Neural progenitor cell (in vitro differentiated cells): ENCODE results near the gene NR2F1-AS1. TPM values are rescaled to one million over a fixed set of nuclear protein-coding genes. Genes with fewer than 3 reads are reported as not detected.

Source experiments
- DNase-seq: peaks from one replicate; pipeline ENCODE4 v3.0.0-alpha.2; 2016; ENCODE audit warnings: low spot score
- H2AFZ ChIP-seq: fragments of 200-600 bp; sonication (generic); replicated peaks from 2 replicates; pipeline ENCODE4 v1.6.1; 2016; ENCODE audit warnings: antibody characterized with exemption
- H3F3A ChIP-seq: fragments of 200-600 bp; sonication (generic); 2 replicates; pipeline ENCODE4 v1.6.1; 2016; ENCODE audit warnings: antibody characterized with exemption, low read depth
- H3K27ac ChIP-seq: fragments of 200-600 bp; sonication (generic); 2 replicates; pipeline ENCODE4 v1.5.1; 2016; ENCODE audit warnings: mild to moderate bottlenecking
- H3K27me3 ChIP-seq: fragments of 200-600 bp; sonication (generic); 2 replicates; pipeline ENCODE4 v1.6.1; 2016; ENCODE audit warnings: mild to moderate bottlenecking, moderate library complexity
- H3K36me3 ChIP-seq: fragments of 200-600 bp; sonication (generic); 2 replicates; pipeline ENCODE4 v1.5.1; 2016
- H3K4me1 ChIP-seq: fragments of 200-600 bp; sonication (generic); 2 replicates; pipeline ENCODE4 v1.6.1; 2016; ENCODE audit warnings: mixed run types
- H3K4me2 ChIP-seq: fragments of 200-600 bp; sonication (generic); 2 replicates; pipeline ENCODE4 v1.6.1; 2016
- H3K4me3 ChIP-seq: fragments of 200-600 bp; sonication (generic); 2 replicates; pipeline ENCODE4 v1.5.1; 2016
- H3K79me2 ChIP-seq: fragments of 200-600 bp; sonication (generic); 2 replicates; pipeline ENCODE4 v1.6.1; 2016; ENCODE audit warnings: low read depth
- H3K9ac ChIP-seq: fragments of 200-600 bp; sonication (generic); 2 replicates; pipeline ENCODE4 v1.6.1; 2016
- H3K9me3 ChIP-seq: fragments of 200-600 bp; sonication (generic); 2 replicates; pipeline ENCODE4 v1.5.1; 2016; ENCODE audit warnings: low read depth
- H4K20me1 ChIP-seq: fragments of 200-600 bp; sonication (generic); 2 replicates; pipeline ENCODE4 v1.6.1; 2016; ENCODE audit warnings: low read depth
- H3K27ac Mint-ChIP-seq: 3 replicates; pipeline ENCODE4 v1.8.0; 2021; ENCODE audit warnings: mixed read lengths
- H3K27me3 Mint-ChIP-seq: 2 replicates; pipeline ENCODE4 v1.8.0; 2022; ENCODE audit warnings: low read depth, mild to moderate bottlenecking, inconsistent platforms, moderate library complexity, mixed read lengths; ENCODE audit not compliant: insufficient read depth
- H3K36me3 Mint-ChIP-seq: 3 replicates; pipeline ENCODE4 v1.8.0; 2021; ENCODE audit warnings: mixed read lengths
- H3K4me1 Mint-ChIP-seq: 3 replicates; pipeline ENCODE4 v1.8.0; 2021; ENCODE audit warnings: mixed read lengths
- H3K4me3 Mint-ChIP-seq: 3 replicates; pipeline ENCODE4 v1.8.0; 2021; ENCODE audit warnings: mild to moderate bottlenecking, moderate library complexity, mixed read lengths
- H3K9me3 Mint-ChIP-seq: 3 replicates; pipeline ENCODE4 v1.8.0; 2020; ENCODE audit warnings: mixed read lengths
- EZH2 ChIP-seq: fragments of 200-600 bp; sonication (generic); IDR thresholded peaks from 2 replicates; pipeline ENCODE4 v1.6.1; 2017; ENCODE audit warnings: antibody characterized with exemption, mild to moderate bottlenecking, moderate library complexity
- EZH2phosphoT487 ChIP-seq: fragments of 200-600 bp; sonication (generic); IDR thresholded peaks from 2 replicates; pipeline ENCODE4 v1.6.1; 2017; ENCODE audit warnings: antibody characterized with exemption
- total RNA-seq: library from RNA; depleted of rRNA; stranded (reverse); fragments of >200 nt; gene quantifications from 2 replicates; pipeline ENCODE4 v1.2.3, GENCODE V29; 2015; ENCODE audit warnings: low replicate concordance
- TF ChIP-seq, protein P1 (sequence below): fragments of 200-600 bp; sonication (generic); IDR thresholded peaks from 2 replicates; pipeline ENCODE4 v1.5.1; 2017; ENCODE audit warnings: antibody characterized with exemption, mild to moderate bottlenecking

NR2F1-AS1 gene
- total RNA-seq, 1 donor from 2014 or later: 9.3 TPM

DNA sequence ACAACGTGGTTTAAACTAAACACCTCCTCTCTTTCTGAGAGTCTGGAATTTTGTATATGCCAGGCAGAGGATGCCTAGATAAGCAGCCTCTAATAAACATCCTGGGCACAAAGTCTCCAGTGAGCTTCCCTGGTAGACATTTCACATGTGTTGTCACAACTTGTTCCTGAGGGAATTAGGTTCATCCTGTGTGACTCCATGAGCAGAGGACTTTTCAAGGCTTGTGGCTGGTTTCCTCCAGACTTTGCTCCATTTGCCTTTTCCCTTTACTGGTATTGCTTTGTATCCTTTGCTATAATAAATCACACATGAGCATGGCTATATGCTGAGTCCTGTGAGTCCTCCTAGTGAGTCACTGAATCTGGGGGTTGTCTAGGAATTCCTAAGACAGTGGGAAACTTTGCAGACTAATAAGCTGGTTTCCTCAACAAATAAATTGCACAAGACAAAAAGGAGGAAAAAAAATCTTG lies 77.4 kb downstream of the NR2F1-AS1 start:
- Mint-ChIP-seq H3K9me3 (peaks cover 13% of the 10 kb centered on the region), H3K27me3 (no peaks in the 10 kb centered on the region), H3K36me3 (peaks cover 32% of the 10 kb centered on the region), H3K4me1 (peaks cover 20% of the 10 kb centered on the region), H3K4me3 (no peak overlapping the region), H3K27ac (no peak overlapping the region)
- H3K27ac ChIP-seq: no peak overlapping the region
- DNase-seq: no peak
- H4K20me1 ChIP-seq: no peaks in the 10 kb centered on the region
- H3K9ac ChIP-seq: no peak overlapping the region
- no peaks in the 10 kb centered on the region for H3K9me3 ChIP-seq
- TF ChIP-seq EZH2phosphoT487 (no peak), EZH2 (no peak)
- TF ChIP-seq, protein P1, sequence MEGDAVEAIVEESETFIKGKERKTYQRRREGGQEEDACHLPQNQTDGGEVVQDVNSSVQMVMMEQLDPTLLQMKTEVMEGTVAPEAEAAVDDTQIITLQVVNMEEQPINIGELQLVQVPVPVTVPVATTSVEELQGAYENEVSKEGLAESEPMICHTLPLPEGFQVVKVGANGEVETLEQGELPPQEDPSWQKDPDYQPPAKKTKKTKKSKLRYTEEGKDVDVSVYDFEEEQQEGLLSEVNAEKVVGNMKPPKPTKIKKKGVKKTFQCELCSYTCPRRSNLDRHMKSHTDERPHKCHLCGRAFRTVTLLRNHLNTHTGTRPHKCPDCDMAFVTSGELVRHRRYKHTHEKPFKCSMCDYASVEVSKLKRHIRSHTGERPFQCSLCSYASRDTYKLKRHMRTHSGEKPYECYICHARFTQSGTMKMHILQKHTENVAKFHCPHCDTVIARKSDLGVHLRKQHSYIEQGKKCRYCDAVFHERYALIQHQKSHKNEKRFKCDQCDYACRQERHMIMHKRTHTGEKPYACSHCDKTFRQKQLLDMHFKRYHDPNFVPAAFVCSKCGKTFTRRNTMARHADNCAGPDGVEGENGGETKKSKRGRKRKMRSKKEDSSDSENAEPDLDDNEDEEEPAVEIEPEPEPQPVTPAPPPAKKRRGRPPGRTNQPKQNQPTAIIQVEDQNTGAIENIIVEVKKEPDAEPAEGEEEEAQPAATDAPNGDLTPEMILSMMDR: no peak
- H3K4me2 ChIP-seq: no peak overlapping the region
- no peak overlapping the region for H2AFZ ChIP-seq
- H3K4me1 ChIP-seq: peaks cover 5% of the 10 kb centered on the region
- no peaks in the 10 kb centered on the region for H3K36me3 ChIP-seq
- H3K4me3 ChIP-seq: no peak overlapping the region
- no peaks in the 10 kb centered on the region for H3K79me2 ChIP-seq
- no peaks in the 10 kb centered on the region for H3F3A ChIP-seq
- H3K27me3 ChIP-seq: no peaks in the 10 kb centered on the region

DNA sequence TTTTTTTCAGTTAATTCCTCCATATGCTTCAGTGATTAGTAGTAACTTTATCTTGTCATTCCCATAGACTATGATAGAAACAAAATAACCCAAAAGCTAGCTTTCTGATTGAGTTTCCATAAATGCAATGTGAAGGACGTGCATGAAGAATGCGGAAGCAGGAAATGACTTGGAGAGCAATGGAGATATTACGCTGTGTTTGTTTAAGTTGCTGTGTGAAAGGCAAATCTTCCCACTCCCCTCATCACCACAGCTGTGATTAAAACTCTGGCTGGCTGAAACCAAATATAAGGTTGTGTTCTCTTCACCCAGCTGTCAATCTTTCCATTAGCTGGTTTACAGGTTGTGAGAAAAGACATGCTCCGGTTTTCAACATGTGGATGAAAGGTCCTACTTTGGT lies 83.9 kb downstream of the NR2F1-AS1 start:
- Mint-ChIP-seq H3K27ac (no peak overlapping the region), H3K4me1 (peaks cover 24% of the 10 kb centered on the region), H3K4me3 (no peak overlapping the region), H3K36me3 (peaks cover 19% of the 10 kb centered on the region), H3K9me3 (no peaks in the 10 kb centered on the region), H3K27me3 (no peaks in the 10 kb centered on the region)
- Histone ChIP-seq H3K27me3 (no peaks in the 10 kb centered on the region), H3K4me2 (no peak overlapping the region), H3K27ac (no peak overlapping the region), H3K4me3 (no peak overlapping the region), H2AFZ (no peak overlapping the region), H3K36me3 (no peaks in the 10 kb centered on the region), H3K4me1 (peaks cover 15% of the 10 kb centered on the region), H3K9ac (no peak overlapping the region), H3F3A (no peaks in the 10 kb centered on the region), H3K79me2 (no peaks in the 10 kb centered on the region), H4K20me1 (no peaks in the 10 kb centered on the region), H3K9me3 (no peaks in the 10 kb centered on the region)
- no peak for DNase-seq
- TF ChIP-seq EZH2phosphoT487: no peak
- TF ChIP-seq EZH2: no peak
- TF ChIP-seq, protein P1: no peak

DNA sequence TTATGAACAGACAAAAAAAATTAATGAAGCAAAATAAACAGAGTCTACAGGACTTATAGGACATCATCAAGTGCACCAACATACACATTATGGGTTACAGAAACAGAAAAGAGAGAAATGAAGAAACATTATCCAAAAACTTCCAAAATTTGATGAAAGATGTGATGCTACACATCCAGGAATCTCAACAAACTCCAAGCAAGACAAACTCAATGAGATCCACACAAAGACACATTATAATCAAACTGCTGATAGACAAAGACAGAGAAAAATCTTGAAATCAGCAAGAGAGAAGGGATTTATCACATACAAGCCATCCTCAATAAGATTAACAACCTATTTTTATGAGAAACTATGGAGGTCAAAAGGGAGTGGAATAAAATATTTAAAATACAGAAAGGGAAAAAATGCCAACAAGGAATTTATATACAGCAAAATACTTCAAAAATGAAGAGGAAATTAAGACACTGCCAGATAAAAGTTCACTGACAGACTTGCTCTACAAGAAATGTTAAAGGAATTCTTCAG lies 101.0 kb downstream of the NR2F1-AS1 start:
- Mint-ChIP-seq H3K4me1 (no peaks in the 10 kb centered on the region), H3K27ac (no peak overlapping the region), H3K27me3 (no peaks in the 10 kb centered on the region), H3K9me3 (peaks cover 49% of the 10 kb centered on the region), H3K4me3 (no peak overlapping the region), H3K36me3 (peaks cover 49% of the 10 kb centered on the region)
- no peak overlapping the region for H2AFZ ChIP-seq
- H4K20me1 ChIP-seq: no peaks in the 10 kb centered on the region
- DNase-seq: no peak
- no peak overlapping the region for H3K4me2 ChIP-seq
- no peaks in the 10 kb centered on the region for H3K79me2 ChIP-seq
- H3K27me3 ChIP-seq: no peaks in the 10 kb centered on the region
- no peak overlapping the region for H3K27ac ChIP-seq
- H3K9me3 ChIP-seq: no peaks in the 10 kb centered on the region
- no peak for TF ChIP-seq EZH2phosphoT487
- TF ChIP-seq, protein P1: no peak
- TF ChIP-seq EZH2: no peak
- H3K4me1 ChIP-seq: no peaks in the 10 kb centered on the region
- no peak overlapping the region for H3K9ac ChIP-seq
- no peaks in the 10 kb centered on the region for H3F3A ChIP-seq
- no peak overlapping the region for H3K4me3 ChIP-seq
- no peaks in the 10 kb centered on the region for H3K36me3 ChIP-seq
